HG03439 (cell line): ENCODE data around the gene MYL7.
"Not testable (repeated sequence)": the region's sequence is repeated elsewhere in the genome, so short reads cannot be mapped to it uniquely, and the experiment has no call there.

Source experiments
- ATAC-seq: cut with Tn5 transposase; IDR thresholded peaks from one replicate; pipeline ENCODE4 v1.9.1; 2021; ENCODE audit warnings: mild to moderate bottlenecking, moderate library complexity; ENCODE audit not compliant: unreplicated experiment

Gene MYL7

GRCh38 chr7:44141221-44141850, at the start of gene MYL7:
MYL7 (minus strand) TSS chr7:44141332; CDS start chr7:44141305, 27 bp downstream.
- no peak for ATAC-seq

GRCh38 chr7:44189993-44190872, 49.1 kb upstream of the MYL7 start:
- no peak for ATAC-seq

GRCh38 chr7:44189286-44189992, 48.3 kb upstream of the MYL7 start, which contains the start of gene GCK:
GCK (minus strand) TSS chr7:44189439; CDS start chr7:44188953, 486 bp downstream.
- ATAC-seq = no peak

- ATAC-seq = no peak
Measured at GRCh38 chr7:44188480-44189225, 47.5 kb upstream of the MYL7 start.

GRCh38 chr7:44187636-44188416, 46.7 kb upstream of the MYL7 start:
- ATAC-seq = no peak

GRCh38 chr7:44186736-44187135, 45.6 kb upstream of the MYL7 start:
- no peak for ATAC-seq

- no peak for ATAC-seq
Measured at GRCh38 chr7:44185729-44186128, 44.6 kb upstream of the MYL7 start.

- ATAC-seq = no peak
Measured at GRCh38 chr7:44184873-44185446, 43.8 kb upstream of the MYL7 start.

- ATAC-seq = no peak
Measured at GRCh38 chr7:44184206-44184872, 43.2 kb upstream of the MYL7 start.

- ATAC-seq = no peak
Measured at GRCh38 chr7:44183386-44183785, 42.3 kb upstream of the MYL7 start.

GRCh38 chr7:44182827-44183226, 41.7 kb upstream of the MYL7 start:
- ATAC-seq = no peak

- no peak for ATAC-seq
Measured at GRCh38 chr7:44180631-44181030, 39.5 kb upstream of the MYL7 start.

- no peak for ATAC-seq
Measured at GRCh38 chr7:44177570-44178131, 36.5 kb upstream of the MYL7 start.

GRCh38 chr7:44176486-44176885, 35.4 kb upstream of the MYL7 start:
- ATAC-seq = no peak

GRCh38 chr7:44175730-44176129, 34.6 kb upstream of the MYL7 start:
- ATAC-seq = no peak

- not testable (repeated sequence) for ATAC-seq
Measured at GRCh38 chr7:44174694-44174948, 33.5 kb upstream of the MYL7 start.

- ATAC-seq = no peak
Measured at GRCh38 chr7:44173911-44174693, 33.0 kb upstream of the MYL7 start.

- no peak for ATAC-seq
Measured at GRCh38 chr7:44172803-44173424, 31.8 kb upstream of the MYL7 start.
